ENCODE data around the gene LRP1B.

LRP1B gene

GRCh38 chr2:141666191-141666590 lies 464.6 kb downstream of the LRP1B start:
- no peak for TF ChIP-seq CTCF (conservative IDR thresholded peaks at IDR 0.05)
- H3K27ac ChIP-seq: no peak overlapping the region

DNA sequence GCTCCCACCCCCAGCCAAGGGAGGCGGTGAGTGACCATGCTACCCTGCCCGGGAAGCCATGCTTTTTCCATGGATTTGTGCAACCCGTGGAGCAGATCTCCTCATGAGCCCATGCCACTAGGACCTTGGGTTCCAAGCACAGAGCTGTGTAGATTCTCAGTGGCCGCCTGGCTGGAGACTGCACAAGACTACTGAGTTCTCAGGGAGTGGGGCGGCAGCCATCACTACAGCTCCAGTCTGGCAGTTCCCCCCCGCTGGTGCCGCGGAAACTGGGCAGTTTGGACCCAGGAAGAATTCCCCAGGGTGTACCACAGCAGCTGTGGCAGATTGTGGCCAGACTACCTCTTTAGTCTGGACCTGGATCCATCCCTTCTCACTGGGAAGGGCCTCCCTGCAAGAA lies 470.6 kb downstream of the LRP1B start:
- no peak overlapping the region for H3K27ac ChIP-seq
- no peak for TF ChIP-seq CTCF (conservative IDR thresholded peaks at IDR 0.05)

GRCh38 chr2:141654311-141654710 lies 476.5 kb downstream of the LRP1B start:
- no peak overlapping the region for H3K27ac ChIP-seq
- no peak for TF ChIP-seq CTCF (conservative IDR thresholded peaks at IDR 0.05)

- no peak for TF ChIP-seq CTCF (conservative IDR thresholded peaks at IDR 0.05)
- no peak overlapping the region for H3K27ac ChIP-seq
These were observed 477.6 kb downstream of the LRP1B start for GRCh38 chr2:141653184-141653583.

GRCh38 chr2:141652308-141652707 lies 478.5 kb downstream of the LRP1B start:
- no peak for TF ChIP-seq CTCF (conservative IDR thresholded peaks at IDR 0.05)

GRCh38 chr2:141647353-141647752 lies 483.5 kb downstream of the LRP1B start:
- no peak for TF ChIP-seq CTCF (conservative IDR thresholded peaks at IDR 0.05)
- H3K27ac ChIP-seq: no peak overlapping the region

More at GRCh38 chr2:141652308-141652707, 478.5 kb downstream of the LRP1B start:
- H3K27ac ChIP-seq: no peak overlapping the region

- TF ChIP-seq CTCF (conservative IDR thresholded peaks at IDR 0.05): no peak
- no peak overlapping the region for H3K27ac ChIP-seq
These were observed 489.4 kb downstream of the LRP1B start for GRCh38 chr2:141641462-141641861.

GRCh38 chr2:141639809-141640208 lies 491.0 kb downstream of the LRP1B start:
- H3K27ac ChIP-seq: no peak overlapping the region
- TF ChIP-seq CTCF (conservative IDR thresholded peaks at IDR 0.05): no peak
